Large intestine (tissue), 3 donors: Measurements from ENCODE around the gene SPRR2A. TPM values are rescaled to one million over a fixed set of nuclear protein-coding genes. Genes with fewer than 3 reads are reported as not detected.
"Not testable (repeated sequence)": the region's sequence is repeated elsewhere in the genome, so short reads cannot be mapped to it uniquely, and the experiment has no call there.

Source experiments
- DNase-seq, 2 donors: peaks; one replicate each; pipeline versions ENCODE4 v3.0.0 to v3.0.0-alpha.2; 2013
- H3K27ac ChIP-seq: one replicate; pipeline ENCODE4 v1.5.1; 2013; ENCODE audit warnings: low read length
- H3K27me3 ChIP-seq: 2 replicates; pipeline ENCODE4 v1.6.1; 2013; ENCODE audit warnings: low read length; ENCODE audit not compliant: control insufficient read depth, insufficient read depth
- H3K36me3 ChIP-seq: 2 replicates; pipeline ENCODE4 v1.6.1; 2013; ENCODE audit warnings: low read length; ENCODE audit not compliant: control insufficient read depth, insufficient read depth
- H3K4me1 ChIP-seq: one replicate; pipeline ENCODE4 v1.6.1; 2013; ENCODE audit warnings: low read length; ENCODE audit not compliant: control insufficient read depth, insufficient read depth
- H3K4me3 ChIP-seq: one replicate; pipeline ENCODE4 v1.5.1; 2013; ENCODE audit warnings: low read length
- H3K9me3 ChIP-seq: one replicate; pipeline ENCODE4 v1.6.1; 2013; ENCODE audit warnings: mild to moderate bottlenecking, low read depth, low read length, moderate library complexity; ENCODE audit not compliant: control insufficient read depth
- WGBS: methylation state at CpG from one replicate; pipeline ENCODE4 v1.1.5; 2013; ENCODE audit warnings: low lambda C conversion rate; ENCODE audit not compliant: insufficient coverage; 5-methylcytosine and 5-hydroxymethylcytosine counted together
- polyA plus RNA-seq: library from polyadenylated mRNA; unstranded; fragments of 120-200 nt; gene quantifications from one replicate; pipeline ENCODE4 v1.2.1, GENCODE V29; 2013

SPRR2A gene
- polyA plus RNA-seq, 1 donor = not detected

DNA sequence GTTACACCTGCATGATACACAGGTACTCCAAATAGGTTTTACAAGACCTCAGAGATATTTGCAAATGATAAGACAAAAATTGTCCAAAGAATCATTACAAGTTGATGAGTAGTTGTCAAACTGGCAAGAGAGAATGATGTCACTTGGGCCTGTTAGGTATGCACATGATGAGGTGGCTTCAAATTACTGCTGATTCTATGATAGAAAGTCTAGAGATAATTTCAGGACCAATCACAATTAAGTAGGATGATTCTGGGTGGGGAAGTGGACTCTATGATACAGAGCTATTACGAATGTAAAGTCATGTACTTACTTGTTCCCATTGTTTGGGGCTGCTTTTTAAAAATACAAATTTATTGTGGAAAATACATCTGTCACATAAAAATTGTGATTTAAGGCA, 31.5 kb downstream of the SPRR2A start:
- H3K27me3 ChIP-seq = no peaks in the 10 kb centered on the region
- no peaks in the 10 kb centered on the region for H3K4me1 ChIP-seq
- no peak overlapping the region for H3K27ac ChIP-seq
- H3K36me3 ChIP-seq = no peaks in the 10 kb centered on the region
- H3K4me3 ChIP-seq = no peak overlapping the region
- WGBS = 100% methylated on average over 1 of the region's 1 CpG
- DNase-seq = no peak
- no peaks in the 10 kb centered on the region for H3K9me3 ChIP-seq

DNA sequence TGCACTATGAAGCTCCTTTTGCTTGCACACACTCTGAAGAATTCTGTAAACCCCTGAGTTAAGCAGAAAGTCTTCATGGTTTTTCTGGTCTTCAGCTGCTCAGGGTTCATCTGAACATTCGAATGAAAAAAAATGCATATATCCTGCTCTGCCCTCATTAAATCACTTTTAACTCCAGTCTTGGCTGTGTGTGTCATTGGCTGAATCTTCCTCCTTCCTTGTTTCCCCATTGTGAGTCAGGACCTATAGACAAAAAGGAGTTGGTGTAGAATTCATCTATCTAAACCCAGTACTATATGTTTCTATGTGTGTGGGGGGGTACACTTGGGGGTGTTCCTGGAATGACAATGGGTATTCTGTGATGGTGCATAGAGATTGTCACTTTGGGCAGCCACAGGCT, 32.9 kb downstream of the SPRR2A start:
- no peaks in the 10 kb centered on the region for H3K27me3 ChIP-seq
- H3K4me1 ChIP-seq = no peaks in the 10 kb centered on the region
- H3K9me3 ChIP-seq = no peaks in the 10 kb centered on the region
- H3K36me3 ChIP-seq = no peaks in the 10 kb centered on the region
- no peak for DNase-seq
- H3K27ac ChIP-seq = no peak overlapping the region
- no CpG with 5 or more reads among the region's 1 CpG for WGBS
- H3K4me3 ChIP-seq = no peak overlapping the region

DNA sequence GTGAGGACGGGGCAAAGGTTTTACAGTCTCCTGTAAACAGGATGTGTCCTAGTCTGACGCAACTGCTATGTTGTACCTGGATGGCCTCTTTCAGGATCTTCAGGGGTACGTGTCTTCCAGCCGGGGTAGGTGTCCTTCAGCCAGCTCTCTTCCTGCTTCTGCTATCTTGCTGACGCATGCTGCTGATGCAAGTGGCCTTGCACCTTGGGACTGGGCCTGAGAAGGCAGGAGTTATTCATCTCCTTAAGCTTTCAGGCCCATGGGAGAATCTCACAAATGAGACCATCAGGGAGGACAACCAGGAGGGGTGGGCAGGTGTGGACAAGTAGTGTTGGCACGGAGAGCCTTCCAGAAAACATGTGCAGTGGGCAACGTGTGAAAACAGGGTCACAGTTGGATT, 34.2 kb downstream of the SPRR2A start:
- Histone ChIP-seq H3K27me3 (no peaks in the 10 kb centered on the region), H3K9me3 (no peaks in the 10 kb centered on the region), H3K36me3 (no peaks in the 10 kb centered on the region), H3K27ac (no peak overlapping the region), H3K4me1 (no peaks in the 10 kb centered on the region), H3K4me3 (no peak overlapping the region)
- WGBS = no CpG with 5 or more reads among the region's 7 CpGs
- no peak for DNase-seq

DNA sequence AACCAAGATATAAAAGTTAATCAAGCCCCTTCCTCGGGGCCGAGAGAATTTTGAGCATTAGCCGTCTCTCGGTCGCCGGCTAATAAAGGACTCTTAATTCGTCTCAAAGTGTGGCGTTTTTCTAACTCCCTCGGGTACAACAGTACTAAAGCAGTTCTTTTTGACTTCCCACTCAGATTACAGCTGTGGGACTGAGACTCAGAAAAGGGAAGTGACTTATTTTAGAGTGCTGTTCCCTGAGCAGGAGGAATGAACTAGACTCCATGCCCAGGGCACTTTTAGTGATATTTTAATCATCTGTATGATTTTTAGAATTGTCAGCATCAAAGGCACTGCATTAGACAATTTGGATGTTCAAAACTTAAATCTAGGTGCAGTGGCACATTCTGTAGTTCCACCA, 35.0 kb downstream of the SPRR2A start:
- H3K27ac ChIP-seq, H3K36me3 ChIP-seq, H3K4me1 ChIP-seq, H3K9me3 ChIP-seq, DNase-seq, H3K27me3 ChIP-seq, H3K4me3 ChIP-seq: not testable (repeated sequence)
- WGBS = no CpG with 5 or more reads among the region's 9 CpGs

DNA sequence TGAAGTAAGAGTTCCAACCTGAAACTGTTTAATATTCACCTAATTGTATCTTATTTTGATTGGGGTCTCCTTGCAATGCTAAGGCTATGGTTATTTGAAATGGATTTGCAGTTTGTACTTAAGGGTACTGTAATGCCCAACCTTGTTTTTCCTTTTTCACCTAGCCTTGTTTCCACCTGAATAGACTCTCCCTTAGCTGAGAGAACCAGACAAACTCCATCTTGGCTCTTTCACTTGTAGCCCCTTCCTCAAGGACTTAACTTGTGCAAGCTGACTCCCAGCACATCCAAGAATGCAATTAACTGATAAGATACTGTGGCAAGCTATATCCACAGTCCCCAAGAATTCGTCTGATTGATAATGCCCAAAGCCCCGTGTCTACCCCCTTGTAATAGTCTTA, 35.5 kb downstream of the SPRR2A start:
- not testable (repeated sequence) for DNase-seq, H3K27ac ChIP-seq, H3K4me3 ChIP-seq, H3K36me3 ChIP-seq, H3K27me3 ChIP-seq, H3K4me1 ChIP-seq, H3K9me3 ChIP-seq
- no CpG with 5 or more reads among the region's 2 CpGs for WGBS

DNA sequence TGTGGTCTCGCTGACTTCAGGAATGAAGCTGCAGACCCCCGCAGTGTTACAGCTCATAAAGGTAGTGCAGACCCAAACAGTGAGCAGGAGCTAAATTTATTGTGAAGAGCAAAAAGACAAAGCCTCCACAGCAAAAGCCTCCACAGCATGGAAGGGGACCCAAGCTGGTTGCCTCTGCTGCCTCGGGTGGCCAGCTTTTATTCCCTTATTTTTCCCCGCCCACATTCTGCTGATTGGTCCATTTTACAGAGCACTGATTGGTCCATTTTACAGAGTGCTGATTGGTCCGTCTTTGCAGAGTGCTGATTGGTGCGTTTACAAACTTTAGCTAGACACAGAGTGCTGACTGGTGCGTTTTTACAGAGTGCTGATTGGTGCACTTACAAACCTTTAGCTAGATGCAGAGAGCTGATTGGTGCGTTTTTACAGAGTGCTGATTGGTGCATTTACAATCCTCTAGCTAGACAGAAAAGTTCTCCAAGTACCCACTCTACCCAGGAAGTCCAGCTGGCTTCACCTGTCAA, 46.0 kb downstream of the SPRR2A start:
- not testable (repeated sequence) for H3K36me3 ChIP-seq, DNase-seq, H3K27me3 ChIP-seq, H3K4me3 ChIP-seq, H3K9me3 ChIP-seq, H3K4me1 ChIP-seq, H3K27ac ChIP-seq
- 50% methylated on average over 1 of the region's 8 CpGs for WGBS

Other genes with a start within 250 kb of the SPRR2A start
- gene LCE1B, start 245.5 kb downstream of the SPRR2A start, polyA plus RNA-seq = not detected
- not detected for gene LCE1A, start 230.0 kb downstream of the SPRR2A start, polyA plus RNA-seq
- not detected for gene LCE6A, start 214.7 kb downstream of the SPRR2A start, polyA plus RNA-seq
- gene LCE7A, start 197.5 kb downstream of the SPRR2A start, polyA plus RNA-seq = not detected
- gene SMCP, start 179.2 kb downstream of the SPRR2A start, polyA plus RNA-seq = not detected
- not detected for gene IVL, start 149.0 kb downstream of the SPRR2A start, polyA plus RNA-seq
- gene SPRR5, start 110.3 kb downstream of the SPRR2A start, polyA plus RNA-seq = not detected
- not detected for gene SPRR4, start 86.9 kb downstream of the SPRR2A start, polyA plus RNA-seq
- not detected for gene SPRR1A, start 73.4 kb downstream of the SPRR2A start, polyA plus RNA-seq
- gene SPRR3, start 55.8 kb downstream of the SPRR2A start, polyA plus RNA-seq = not detected
- not detected for gene SPRR1B, start 26.3 kb downstream of the SPRR2A start, polyA plus RNA-seq
- gene SPRR2D, start 16.4 kb downstream of the SPRR2A start, polyA plus RNA-seq = not detected
- not detected for gene SPRR2B, start 14.1 kb upstream of the SPRR2A start, polyA plus RNA-seq
- gene SPRR2E, start 37.0 kb upstream of the SPRR2A start, polyA plus RNA-seq = not detected
- gene SPRR2F, start 56.0 kb upstream of the SPRR2A start, polyA plus RNA-seq = 1.3 TPM
- not detected for gene SPRR2G, start 93.4 kb upstream of the SPRR2A start, polyA plus RNA-seq
- not detected for gene LELP1, start 145.9 kb upstream of the SPRR2A start, polyA plus RNA-seq
- gene PRR9, start 160.1 kb upstream of the SPRR2A start, polyA plus RNA-seq = 0.06 TPM
- not detected for gene LORICRIN, start 202.2 kb upstream of the SPRR2A start, polyA plus RNA-seq